Stomach (tissue), 9 donors: Measurements from ENCODE around the gene RILPL2. TPM values are rescaled to one million over a fixed set of nuclear protein-coding genes. Genes with fewer than 3 reads are reported as not detected.
"Not testable (repeated sequence)": the region's sequence is repeated elsewhere in the genome, so short reads cannot be mapped to it uniquely, and the experiment has no call there.

Experiments
- DNase-seq, 2 donors: peaks; one replicate each; pipeline versions ENCODE4 v3.0.0 to v3.0.0-alpha.2; 2013 to 2019
- H3K27ac ChIP-seq, 5 donors: fragments of 200-600 bp in 4 of 5; sonication (generic) in 4 of 5; one replicate each; pipeline ENCODE4 v1.5.1; 2013 to 2019; ENCODE audit warnings: mild to moderate bottlenecking in 1 of 5, moderate library complexity in 1 of 5
- H3K27me3 ChIP-seq, 3 donors: fragments of 200-600 bp; sonication (generic); one replicate each; pipeline ENCODE4 v1.5.1; 2017 to 2019; ENCODE audit warnings: mixed run types in 1 of 3
- H3K36me3 ChIP-seq, 4 donors: fragments of 200-600 bp; sonication (generic); 1 replicate in 3 of 4; 2 replicates in 1 of 4; pipeline ENCODE4 v1.5.1; 2016 to 2019
- H3K4me1 ChIP-seq, 4 donors: fragments of 200-600 bp; sonication (generic); one replicate each; pipeline ENCODE4 v1.5.1; 2016 to 2019
- H3K4me3 ChIP-seq, 4 donors: fragments of 200-600 bp; sonication (generic) in 3 of 4; one replicate each; pipeline ENCODE4 v1.5.1; 2016 to 2019; ENCODE audit warnings: mild to moderate bottlenecking in 1 of 4
- H3K9me3 ChIP-seq, 4 donors: fragments of 200-600 bp; sonication (generic); one replicate each; pipeline ENCODE4 v1.5.1; 2016 to 2019
- EP300 ChIP-seq: sonication (generic); formaldehyde crosslinking; IDR thresholded peaks from one replicate; pipeline ENCODE4 v1.6.1; 2017; ENCODE audit warnings: antibody characterized with exemption
- POLR2A ChIP-seq, 4 donors: fragments of 450-650 bp; IDR thresholded peaks; one replicate each; pipeline ENCODE4 v1.6.1; 2016; ENCODE audit warnings: antibody characterized with exemption in 4 of 4, control low read depth in 2 of 4, mild to moderate bottlenecking in 1 of 4, moderate library complexity in 1 of 4
- POLR2AphosphoS5 ChIP-seq, 3 donors: sonication (generic); formaldehyde crosslinking; IDR thresholded peaks; one replicate each; pipeline ENCODE4 v1.6.1; 2016; ENCODE audit warnings: antibody characterized with exemption in 3 of 3
- WGBS, 5 donors: extraction: QIAGEN DNeasy Blood & Tissue Kit in 3 of 5; methylation state at CpG; one replicate each; pipeline versions ENCODE4 v1.1.5 to v1.1.7; 2013 to 2018; 5-methylcytosine and 5-hydroxymethylcytosine counted together
- intact Hi-C: fragments of 100-400 bp; cut with DNase I; formaldehyde crosslinking; loops from one replicate; pipeline ENCODE4 v1.15.1; 2023; ENCODE audit warnings: low total_unique reads
- polyA plus RNA-seq, 3 donors: library from polyadenylated mRNA; stranded (reverse); fragments of 200-250 nt; gene quantifications; one replicate each; pipeline ENCODE4 v1.2.3, GENCODE V29; 2013
- total RNA-seq, 5 donors: library from RNA; depleted of rRNA; stranded (reverse); fragments of >200 nt; gene quantifications; one replicate each; pipeline versions ENCODE4 v1.1.0 to v1.2.3, GENCODE V29; 2014 to 2016
- TF ChIP-seq, protein P1 (sequence below), 7 experiments: fragments of 450-650 bp in 4 of 7; fragments of 200-600 bp in 3 of 7; sonication (generic) in 3 of 7; IDR thresholded peaks; one replicate each; pipeline ENCODE4 v1.5.1; 2016 to 2019; ENCODE audit warnings: antibody characterized with exemption in 7 of 7, control low read depth in 2 of 7, mild to moderate bottlenecking in 1 of 7
- donor health status: healthy with polysubstance abuse.
- donor health status: Bipolar disorder and iron deficiency.
- donor health status: healthy.

The RILPL2 gene
- total and polyA plus RNA-seq, 8 donors = 2.0 to 5.9 (median 4.5) TPM

DNA sequence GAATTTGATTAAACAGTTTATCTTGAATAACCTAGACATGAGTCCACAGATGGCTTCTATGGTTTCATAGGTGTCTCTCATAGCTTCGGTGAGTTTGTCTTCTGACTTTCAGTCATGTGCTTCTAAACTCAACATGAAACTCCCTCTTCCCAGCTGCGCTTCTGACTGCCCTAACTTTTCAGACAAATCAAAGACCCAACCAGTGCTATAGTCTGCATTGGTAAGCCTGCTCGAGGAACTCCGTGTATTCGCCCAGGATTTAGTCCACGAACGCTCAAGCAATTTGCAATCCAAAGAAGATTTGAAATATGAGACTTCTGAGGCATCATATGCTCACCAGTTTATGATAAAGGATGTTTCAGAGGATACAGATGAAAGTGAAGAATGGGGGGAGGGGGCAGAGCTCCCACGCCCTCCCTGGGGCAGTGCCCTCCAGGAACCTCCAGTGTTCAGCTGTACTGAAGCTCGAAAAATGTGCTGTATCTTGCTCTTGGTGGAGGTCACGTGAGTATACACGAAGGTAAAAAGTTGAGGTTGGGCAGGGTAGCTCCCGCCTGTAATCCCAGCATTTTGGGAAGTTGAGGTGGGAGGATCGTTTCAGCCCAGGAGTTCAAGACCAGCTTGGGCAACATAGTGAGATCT, 5.2 kb upstream of the RILPL2 start:
- H3K4me1 ChIP-seq = peaks cover 23 to 39% (median 28%) of the 10 kb centered on the region in 4 donors
- intact Hi-C loops = no loop called here
- H3K36me3 ChIP-seq = no peaks in the 10 kb centered on the region
- no peak overlapping the region for H3K4me3 ChIP-seq
- 82 to 91% (median 86%) methylated on average over 13 of the region's 13 CpGs for WGBS, 5 donors
- no peaks in the 10 kb centered on the region for H3K27me3 ChIP-seq
- no peak for TF ChIP-seq EP300
- TF ChIP-seq, protein P1, sequence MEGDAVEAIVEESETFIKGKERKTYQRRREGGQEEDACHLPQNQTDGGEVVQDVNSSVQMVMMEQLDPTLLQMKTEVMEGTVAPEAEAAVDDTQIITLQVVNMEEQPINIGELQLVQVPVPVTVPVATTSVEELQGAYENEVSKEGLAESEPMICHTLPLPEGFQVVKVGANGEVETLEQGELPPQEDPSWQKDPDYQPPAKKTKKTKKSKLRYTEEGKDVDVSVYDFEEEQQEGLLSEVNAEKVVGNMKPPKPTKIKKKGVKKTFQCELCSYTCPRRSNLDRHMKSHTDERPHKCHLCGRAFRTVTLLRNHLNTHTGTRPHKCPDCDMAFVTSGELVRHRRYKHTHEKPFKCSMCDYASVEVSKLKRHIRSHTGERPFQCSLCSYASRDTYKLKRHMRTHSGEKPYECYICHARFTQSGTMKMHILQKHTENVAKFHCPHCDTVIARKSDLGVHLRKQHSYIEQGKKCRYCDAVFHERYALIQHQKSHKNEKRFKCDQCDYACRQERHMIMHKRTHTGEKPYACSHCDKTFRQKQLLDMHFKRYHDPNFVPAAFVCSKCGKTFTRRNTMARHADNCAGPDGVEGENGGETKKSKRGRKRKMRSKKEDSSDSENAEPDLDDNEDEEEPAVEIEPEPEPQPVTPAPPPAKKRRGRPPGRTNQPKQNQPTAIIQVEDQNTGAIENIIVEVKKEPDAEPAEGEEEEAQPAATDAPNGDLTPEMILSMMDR (IDR thresholded peaks at IDR 0.05) = no peak
- TF ChIP-seq POLR2AphosphoS5 (IDR thresholded peaks at IDR 0.05) = no peak
- no peak for TF ChIP-seq POLR2A (IDR thresholded peaks at IDR 0.05)
- H3K27ac ChIP-seq = no peak overlapping the region
- no peaks in the 10 kb centered on the region for H3K9me3 ChIP-seq
- no peak for DNase-seq

DNA sequence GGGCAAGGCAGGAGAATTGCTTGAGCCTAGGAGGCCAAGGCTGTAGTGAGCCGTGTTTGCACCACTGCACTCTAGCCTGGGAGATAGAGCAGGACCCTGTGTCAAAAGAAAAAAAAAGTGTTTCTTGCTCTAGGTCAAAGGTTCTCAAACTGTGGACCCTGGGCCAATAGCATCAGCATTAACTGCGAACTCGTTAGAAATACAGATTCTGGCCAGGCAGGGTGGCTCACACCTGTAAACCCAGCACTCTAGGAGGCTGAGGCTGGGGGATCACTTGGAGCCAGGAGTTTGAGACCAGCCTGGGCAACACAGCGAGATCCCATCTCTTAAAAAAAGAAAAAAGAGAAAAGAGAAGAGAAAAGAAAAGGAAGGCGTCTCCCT, 858 bp downstream of the RILPL2 start:
- DNase-seq = no peak
- 31 to 55% (median 41%) methylated on average over 5 of the region's 5 CpGs for WGBS, 5 donors
- Histone ChIP-seq H3K9me3 (no peaks in the 10 kb centered on the region), H3K4me3 (peak overlapping the region; percentile 88 to 94 (median 90)), H3K27ac (peak overlapping the region in 4 of 5 donors; percentile 86 to 90 (median 88)), H3K36me3 (peaks cover 0 to 8% (median 8%) of the 10 kb centered on the region in 4 donors), H3K27me3 (no peaks in the 10 kb centered on the region), H3K4me1 (peaks cover 24 to 56% (median 50%) of the 10 kb centered on the region in 4 donors)
- intact Hi-C loops = no loop called here
- TF ChIP-seq EP300 (no peak), POLR2A (IDR thresholded peaks at IDR 0.05) (no peak), POLR2AphosphoS5 (IDR thresholded peaks at IDR 0.05) (no peak)
- TF ChIP-seq, protein P1 (IDR thresholded peaks at IDR 0.05) = no peak

DNA sequence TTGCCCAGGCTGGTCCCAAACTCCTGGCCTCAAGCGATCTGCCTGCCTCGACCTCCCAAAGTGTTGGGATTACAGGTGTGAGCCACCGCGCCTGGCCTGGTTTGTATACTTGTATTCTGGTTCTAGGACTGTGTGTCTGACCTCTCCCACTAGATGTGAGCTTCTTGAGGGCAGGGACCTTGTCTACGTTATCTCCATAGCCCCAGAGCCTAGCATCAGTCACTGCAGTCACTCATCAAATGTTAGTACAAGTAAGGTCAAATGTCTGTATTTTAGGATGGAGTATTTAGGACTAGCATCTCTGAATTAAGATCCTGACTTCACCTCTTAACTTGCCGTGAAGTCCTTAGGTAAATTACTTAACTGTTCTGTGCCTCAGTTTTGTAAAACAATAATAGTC, 2.9 kb downstream of the RILPL2 start:
- Histone ChIP-seq H3K9me3 (no peaks in the 10 kb centered on the region), H3K27ac (peak overlapping the region in 4 of 5 donors; percentile 12 to 90 (median 53)), H3K4me1 (peaks cover 24 to 56% (median 50%) of the 10 kb centered on the region in 4 donors), H3K4me3 (peak overlapping the region in 3 of 4 donors; percentile 1 to 94 (median 88)), H3K27me3 (no peaks in the 10 kb centered on the region), H3K36me3 (peaks cover 4 to 28% (median 26%) of the 10 kb centered on the region in 4 donors)
- intact Hi-C loops = no loop called here
- DNase-seq = no peak
- TF ChIP-seq, protein P1 (IDR thresholded peaks at IDR 0.05) = no peak
- TF ChIP-seq POLR2A (IDR thresholded peaks at IDR 0.05) (no peak), POLR2AphosphoS5 (IDR thresholded peaks at IDR 0.05) (no peak), EP300 (no peak)
- 90 to 95% (median 93%) methylated on average over 6 of the region's 6 CpGs for WGBS, 5 donors

DNA sequence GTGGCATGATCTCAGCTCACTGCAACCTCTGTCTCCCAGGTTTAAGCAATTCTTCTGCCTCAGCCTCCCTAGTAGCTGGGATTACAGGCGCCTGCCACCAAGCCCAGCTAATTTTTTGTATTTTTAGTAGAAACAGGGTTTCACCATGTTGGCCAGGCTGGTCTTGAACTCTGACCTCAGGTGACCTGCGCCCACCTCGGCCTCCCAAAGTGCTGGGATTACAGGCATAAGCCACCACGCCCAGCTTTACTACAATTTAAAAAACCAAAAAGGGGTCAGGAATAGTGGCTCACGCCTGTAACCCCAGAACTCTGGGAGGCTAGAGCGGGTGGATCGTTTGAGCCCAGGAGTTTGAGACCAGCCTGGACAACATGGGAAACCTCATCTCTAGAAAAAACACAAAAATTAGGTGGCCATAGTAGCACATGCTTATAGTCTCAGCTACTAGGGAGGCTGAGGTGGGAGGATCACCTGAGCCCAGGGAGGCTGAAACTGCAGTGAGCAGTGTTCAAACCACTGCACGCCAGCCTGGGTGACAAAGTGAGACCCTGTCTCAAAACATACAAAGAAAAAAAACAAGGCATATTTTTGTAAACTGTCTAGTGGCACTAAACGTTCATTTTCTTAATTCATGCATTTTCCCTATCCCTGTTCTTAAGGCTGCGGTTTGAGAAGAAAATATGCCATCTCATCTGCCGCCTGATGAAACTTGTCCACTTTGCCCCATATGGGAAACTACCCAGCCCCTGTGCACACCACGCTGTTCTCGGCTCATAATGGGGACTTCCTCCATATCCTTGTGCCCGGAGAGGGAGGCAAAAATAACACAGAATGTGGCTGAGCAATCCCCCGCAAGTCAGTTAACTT, 4.3 kb downstream of the RILPL2 start:
- intact Hi-C loops, H3K27me3 ChIP-seq, H3K9me3 ChIP-seq: not testable (repeated sequence)
- Histone ChIP-seq H3K36me3 (peaks cover 4 to 43% (median 40%) of the 10 kb centered on the region in 4 donors), H3K4me3 (peak overlapping the region in 3 of 4 donors; percentile 1 to 94 (median 88)), H3K27ac (peak overlapping the region in 4 of 5 donors; percentile 21 to 90 (median 53)), H3K4me1 (peaks cover 23 to 55% (median 45%) of the 10 kb centered on the region in 4 donors)
- 70 to 79% (median 78%) methylated on average over 15 of the region's 15 CpGs for WGBS, 5 donors
- DNase-seq = peak in 1 of 2 donors; percentile 30

DNA sequence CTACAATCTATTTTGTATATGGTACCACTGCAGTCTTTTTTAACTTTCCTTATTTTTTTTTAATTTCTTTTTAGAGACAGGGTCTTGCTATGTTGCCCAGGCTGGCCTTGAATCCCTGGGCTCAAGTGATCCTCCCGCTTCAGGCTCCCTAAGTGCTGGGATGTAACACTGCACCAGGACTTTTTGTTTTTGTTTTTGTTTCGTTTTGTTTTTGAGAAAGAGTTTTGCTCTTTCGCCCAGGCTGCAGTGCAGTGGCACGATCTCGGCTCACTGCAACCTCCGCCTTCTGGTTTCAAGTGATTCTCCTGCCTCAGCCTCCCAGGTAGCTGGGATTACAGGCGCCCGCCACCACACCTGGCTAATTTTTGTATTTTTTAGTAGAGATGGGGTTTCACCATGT, 7.4 kb downstream of the RILPL2 start:
- intact Hi-C loops, H3K27me3 ChIP-seq, H3K9me3 ChIP-seq, H3K4me3 ChIP-seq, H3K27ac ChIP-seq, DNase-seq: not testable (repeated sequence)
- peaks cover 4 to 62% (median 53%) of the 10 kb centered on the region in 4 donors for H3K36me3 ChIP-seq
- peaks cover 4 to 30% (median 21%) of the 10 kb centered on the region in 4 donors for H3K4me1 ChIP-seq
- 95 to 98% (median 96%) methylated on average over 8 of the region's 8 CpGs for whole genome bisulfite sequencing, 5 donors
